ENCODE results near the gene FAM89A. TPM values are rescaled to one million over a fixed set of nuclear protein-coding genes. Genes with fewer than 3 reads are reported as not detected.

Gene FAM89A
- total RNA-seq, 2 donors from 2014 or later, result 14.3 to 35.3 TPM

- Histone ChIP-seq H3K36me3 (replicated peaks in 1 of 2; ENCODE audit: insufficient read depth in 1 of 2, low read depth in 2 of 2) (peaks cover 0 to 2% of the 10 kb centered on the region in 2 donors), H3K9me3 (no peaks in the 10 kb centered on the region), H3K27ac (no peak overlapping the region), H3K4me1 (peaks cover 41% of the 10 kb centered on the region), H3K4me3 (no peak overlapping the region), H3K27me3 (no peaks in the 10 kb centered on the region)
- WGBS, 2 donors, result 73 to 97% methylated on average over 4 of the region's 4 CpGs
- DNase-seq, result no peak
- ATAC-seq, result no peak
- no peak for TF ChIP-seq POLR2A (IDR thresholded peaks at IDR 0.05)
- no peak for TF ChIP-seq CTCF (IDR thresholded peaks at IDR 0.05)
- intact Hi-C loops (cut with DNase I), result no loop called here
Observed at GRCh38 chr1:230982696-230983095, 57.4 kb downstream of the FAM89A start.

GRCh38 chr1:230979952-230980351 lies 60.1 kb downstream of the FAM89A start:
- peaks cover 0 to 2% of the 10 kb centered on the region in 2 donors for H3K36me3 ChIP-seq (replicated peaks in 1 of 2; ENCODE audit: insufficient read depth in 1 of 2, low read depth in 2 of 2)
- intact Hi-C loops (cut with DNase I), result no loop called here
- H3K9me3 ChIP-seq, result no peaks in the 10 kb centered on the region
- H3K4me1 ChIP-seq, result peaks cover 44% of the 10 kb centered on the region
- WGBS, 2 donors, result 51 to 61% methylated on average over 4 of the region's 4 CpGs
- DNase-seq, result no peak
- no peak overlapping the region for H3K27ac ChIP-seq
- H3K27me3 ChIP-seq, result no peaks in the 10 kb centered on the region
- no peak for TF ChIP-seq CTCF (IDR thresholded peaks at IDR 0.05)
- TF ChIP-seq POLR2A (IDR thresholded peaks at IDR 0.05), result no peak
- ATAC-seq, result no peak
- H3K4me3 ChIP-seq, result no peak overlapping the region

- peaks cover 38% of the 10 kb centered on the region for H3K4me1 ChIP-seq
- DNase-seq (no peak), ATAC-seq (no peak)
- H3K27me3 ChIP-seq, result no peaks in the 10 kb centered on the region
- peaks cover 0 to 2% of the 10 kb centered on the region in 2 donors for H3K36me3 ChIP-seq (replicated peaks in 1 of 2; ENCODE audit: insufficient read depth in 1 of 2, low read depth in 2 of 2)
- WGBS, 2 donors, result 0 to 5% methylated on average over 12 of the region's 12 CpGs
- peak overlapping the region; percentile 62 to 90 for H3K4me3 ChIP-seq
- TF ChIP-seq CTCF (IDR thresholded peaks at IDR 0.05) (no peak), POLR2A (IDR thresholded peaks at IDR 0.05) (no peak)
- intact Hi-C loops (cut with DNase I), result no loop called here
- H3K27ac ChIP-seq, result peak overlapping the region; percentile 48 to 81 (median 68)
- H3K9me3 ChIP-seq, result no peaks in the 10 kb centered on the region
Observed at GRCh38 chr1:230979389-230979716, 60.7 kb downstream of the FAM89A start.

- Histone ChIP-seq H3K4me1 (peaks cover 32% of the 10 kb centered on the region), H3K9me3 (no peaks in the 10 kb centered on the region), H3K27ac (peak within 1 kb of the TSS; percentile 56 to 81 (median 68)), H3K27me3 (no peaks in the 10 kb centered on the region), H3K36me3 (replicated peaks in 1 of 2; ENCODE audit: insufficient read depth in 1 of 2, low read depth in 2 of 2) (peaks cover 0 to 2% of the 10 kb centered on the region in 2 donors), H3K4me3 (peak within 1 kb of the TSS; percentile 62 to 90)
- WGBS, 2 donors, result 0 to 1% methylated on average over 15 to 77 of the region's 79 CpGs
- TF ChIP-seq CTCF (IDR thresholded peaks at IDR 0.05) (peak in 4 of 7 experiments; percentile 32 to 53 (median 38)), POLR2A (IDR thresholded peaks at IDR 0.05) (peak; percentile 71 to 89 (median 89))
- ATAC-seq (peak; percentile 99), DNase-seq (peak; percentile 99)
- intact Hi-C loops (cut with DNase I), result no loop called here
Observed at GRCh38 chr1:230978491-230979388, 61.3 kb downstream of the FAM89A start, which contains the start of the genes ARV1 and TTC13. Gene ARV1 (plus strand): TSS chr1:230979094. CDS start chr1:230979106, 12 bp downstream. Gene TTC13 (minus strand): TSS chr1:230978861. CDS start chr1:230978830, 31 bp downstream.
